Endothelial cell of umbilical vein (primary cell): ENCODE data around the gene ENKD1. TPM values are rescaled to one million over a fixed set of nuclear protein-coding genes. Genes with fewer than 3 reads are reported as not detected.

Experiments used
- BruUV-seq: library from RNA; stranded (reverse); fragments of 400-500 nt; replicated peaks from 2 replicates; lab custom pipeline; 2021; lab: Mats Ljungman, UMichigan
- CTCF ChIA-PET: fragments of 300-600, 350-600 bp; sonication (Branson Sonifier 250); formaldehyde crosslinking; loops from one replicate; lab custom pipeline; 2021; ENCODE audit warnings: antibody characterized with exemption, inconsistent platforms; lab: Charles Lee
- POLR2A ChIA-PET: fragments of 300-600, 350-600 bp; sonication (Branson Sonifier 250); formaldehyde crosslinking; loops from one replicate; lab custom pipeline; 2021; ENCODE audit warnings: antibody characterized with exemption, inconsistent platforms; lab: Charles Lee
- DNase-seq: peaks from one replicate; pipeline ENCODE4 v3.0.0-alpha.2; 2011; ENCODE audit warnings: low read depth, low spot score
- FAIRE-seq: peaks from 2 replicates; lab custom pipeline; 2011; peaks lifted over from hg19 to GRCh38; lab: Jason Lieb, UNC
- H2AFZ ChIP-seq: 2 replicates; pipeline ENCODE4 v1.6.0; 2012; ENCODE audit warnings: low read depth, low read length, control low read depth, inconsistent platforms
- H3K27ac ChIP-seq: 2 replicates; pipeline ENCODE4 v1.5.1; 2011; ENCODE audit warnings: low read depth, mild to moderate bottlenecking, control low read depth, low read length, moderate library complexity; ENCODE audit not compliant: insufficient read depth
- H3K27me3 ChIP-seq, 2 experiments: 2 replicates each; pipeline versions ENCODE4 v1.6.0 to v1.6.1; 2011; ENCODE audit warnings: low read length in 2 of 2, mixed read lengths in 1 of 2; ENCODE audit not compliant: control insufficient read depth in 2 of 2, insufficient read depth in 2 of 2
- H3K36me3 ChIP-seq, 2 experiments: 2 replicates in 1 of 2; 3 replicates in 1 of 2; pipeline ENCODE4 v1.5.1; 2011; ENCODE audit warnings: low read length in 2 of 2, mild to moderate bottlenecking in 1 of 2, moderate library complexity in 1 of 2; ENCODE audit not compliant: control insufficient read depth in 2 of 2, insufficient read depth in 2 of 2; ENCODE audit errors: extremely low read depth in 1 of 2
- H3K4me1 ChIP-seq: 3 replicates; pipeline ENCODE4 v1.5.1; 2011; ENCODE audit warnings: mild to moderate bottlenecking, low read length; ENCODE audit not compliant: control insufficient read depth, insufficient read depth; ENCODE audit errors: extremely low read depth
- H3K4me2 ChIP-seq: 2 replicates; pipeline ENCODE4 v1.6.1; 2011; ENCODE audit warnings: low read length, control low read depth, mixed read lengths; ENCODE audit not compliant: insufficient read depth
- H3K4me3 ChIP-seq, 3 experiments: fragments of 200-600 bp in 1 of 3; sonication (generic), shearing (Covaris generic) in 1 of 3; replicated peaks in 1 of 3; 2 replicates each; pipeline ENCODE4 v1.5.1; 2011 to 2016; ENCODE audit warnings: control low read depth in 3 of 3, low read length in 3 of 3, mild to moderate bottlenecking in 2 of 3, inconsistent platforms in 1 of 3, low read depth in 1 of 3, moderate library complexity in 1 of 3; ENCODE audit not compliant: insufficient read depth in 1 of 3
- H3K79me2 ChIP-seq: 2 replicates; pipeline ENCODE4 v1.6.0; 2012; ENCODE audit warnings: low read length, inconsistent platforms; ENCODE audit not compliant: control insufficient read depth, insufficient read depth
- H3K9ac ChIP-seq: replicated peaks from 2 replicates; pipeline ENCODE3; 2011; ENCODE audit warnings: low read length, control low read depth; ENCODE audit not compliant: insufficient read depth; ENCODE audit errors: extremely low read depth
- H3K9me1 ChIP-seq: replicated peaks from 3 replicates; pipeline ENCODE4 v1.6.0; 2011; ENCODE audit warnings: mild to moderate bottlenecking, low read length; ENCODE audit not compliant: control insufficient read depth, insufficient read depth; ENCODE audit errors: extremely low read depth
- H3K9me3 ChIP-seq: replicated peaks from 2 replicates; pipeline ENCODE4 v1.5.1; 2012; ENCODE audit warnings: low read length, inconsistent platforms; ENCODE audit not compliant: control insufficient read depth, insufficient read depth
- H4K20me1 ChIP-seq: replicated peaks from 2 replicates; pipeline ENCODE3; 2011; ENCODE audit warnings: mild to moderate bottlenecking, low read length; ENCODE audit not compliant: control insufficient read depth, insufficient read depth; ENCODE audit errors: extremely low read depth
- EZH2 ChIP-seq: IDR thresholded peaks from 2 replicates; pipeline ENCODE4 v1.6.1; 2012; ENCODE audit warnings: borderline replicate concordance, low read depth, mild to moderate bottlenecking, moderate library complexity, low read length, inconsistent platforms; ENCODE audit not compliant: severe bottlenecking
- FOS ChIP-seq: IDR thresholded peaks from 2 replicates; pipeline ENCODE4 v1.6.1; 2011; ENCODE audit warnings: mild to moderate bottlenecking, low read length, moderate library complexity, borderline replicate concordance; ENCODE audit not compliant: insufficient read depth
- GATA2 ChIP-seq: IDR thresholded peaks from 2 replicates; pipeline ENCODE4 v1.7.0; 2011; ENCODE audit warnings: low read depth, mild to moderate bottlenecking, moderate library complexity, mixed read lengths, low read length; ENCODE audit not compliant: insufficient read length, insufficient read depth
- JUN ChIP-seq: IDR thresholded peaks from 2 replicates; pipeline ENCODE4 v1.6.1; 2011; ENCODE audit warnings: borderline replicate concordance, low read depth; ENCODE audit not compliant: insufficient read length, insufficient read depth
- MYC ChIP-seq: IDR thresholded peaks from one replicate; pipeline ENCODE4 v1.6.1; 2011; ENCODE audit warnings: mild to moderate bottlenecking, low read depth, low read length
- POLR2A ChIP-seq: IDR thresholded peaks from 2 replicates; pipeline ENCODE4 v1.6.1; 2012; ENCODE audit warnings: low read depth, mild to moderate bottlenecking, control low read depth, low read length
- POLR2AphosphoS5 ChIP-seq: IDR thresholded peaks from 2 replicates; pipeline ENCODE4 v1.6.1; 2012; ENCODE audit warnings: low read depth, mild to moderate bottlenecking, control low read depth, low read length, moderate library complexity; ENCODE audit not compliant: insufficient read depth
- dilution Hi-C: fragments of 300-500 bp; cut with MboI; formaldehyde crosslinking; loops from one replicate; pipeline ENCODE4 v1.15.0; 2019; ENCODE audit warnings: low sequenced_read_pairs; ENCODE audit not compliant: extremely low pct_ligation_motif_present
- intact Hi-C: fragments of 100-400 bp; cut with micrococcal nuclease; formaldehyde crosslinking; loops from one replicate; pipeline ENCODE4 v1.10.0; 2022
- polyA plus RNA-seq, 4 experiments: library from polyadenylated mRNA; depleted of rRNA in 3 of 4; stranded (reverse) in 3 of 4; unstranded in 1 of 4; fragments of >200 nt; gene quantifications; 2 replicates each; pipeline versions ENCODE4 v1.2.1 to v1.2.3, GENCODE V29; 2011 to 2012; ENCODE audit warnings: missing spikeins in 1 of 4
- total RNA-seq: library from RNA; stranded (reverse); gene quantifications from 2 replicates; pipeline ENCODE4 v1.2.3, GENCODE V29; 2021
- TF ChIP-seq, protein P1 (sequence below): IDR thresholded peaks from 2 replicates; pipeline ENCODE4 v1.6.1; 2011; ENCODE audit not compliant: insufficient read depth, insufficient read length
- TF ChIP-seq, protein P2 (sequence below), 2 donors: IDR thresholded peaks; 1 replicate in 1 of 2; 2 replicates in 1 of 2; pipeline ENCODE4 v1.5.1; 2011; ENCODE audit warnings: low read length in 2 of 2, mild to moderate bottlenecking in 2 of 2, moderate library complexity in 2 of 2, control low read depth in 1 of 2, inconsistent platforms in 1 of 2, low read depth in 1 of 2; ENCODE audit not compliant: insufficient read depth in 1 of 2; ENCODE audit errors: extremely low read depth in 1 of 2

Gene ENKD1
- total and polyA plus RNA-seq, 2 donors (not counting 3 experiments of a cell fraction or from before 2014, with no cell fraction given): 16.7 to 17.3 TPM

DNA sequence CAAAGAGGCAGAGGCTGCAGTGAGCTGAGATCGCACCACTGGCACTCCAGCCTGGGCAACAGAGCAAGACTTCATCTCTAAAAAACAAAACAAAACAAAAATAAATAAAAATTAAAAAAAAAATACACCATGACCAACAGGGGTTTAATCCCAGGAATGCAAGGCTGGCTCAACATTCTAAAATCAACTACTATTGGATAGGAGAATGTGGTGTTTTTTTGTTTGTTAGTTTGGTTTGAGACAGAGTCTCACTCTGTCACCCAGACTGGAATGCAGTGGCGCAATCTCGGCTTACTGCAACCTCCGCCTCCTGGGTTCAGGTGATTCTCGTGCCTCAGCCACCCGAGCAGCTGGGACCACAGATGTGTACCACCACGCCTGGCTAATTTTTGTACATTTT lies 32.7 kb upstream of the ENKD1 start:
- intact Hi-C loops: no loop called here
- CTCF ChIA-PET: no interaction called here
- BruUV-seq: no TSS peak

More for the DNA sequence above, 32.7 kb upstream of the ENKD1 start:
- DNase-seq: no peak
- Histone ChIP-seq H3K36me3 (peaks cover 0 to 7% of the 10 kb centered on the region in 2 experiments), H3K9ac (no peak overlapping the region), H3K9me1 (no peaks in the 10 kb centered on the region), H3K4me3 (no peak overlapping the region), H3K9me3 (no peaks in the 10 kb centered on the region), H3K27ac (no peak overlapping the region), H3K27me3 (no peaks in the 10 kb centered on the region), H3K4me2 (no peak overlapping the region), H3K4me1 (no peaks in the 10 kb centered on the region), H4K20me1 (no peaks in the 10 kb centered on the region), H3K79me2 (peaks cover 60% of the 10 kb centered on the region), H2AFZ (no peak overlapping the region)
- TF ChIP-seq POLR2AphosphoS5 (no peak), GATA2 (no peak), FOS (no peak), MYC (no peak), POLR2A (no peak), EZH2 (no peak), JUN (no peak)
- TF ChIP-seq, protein P1, sequence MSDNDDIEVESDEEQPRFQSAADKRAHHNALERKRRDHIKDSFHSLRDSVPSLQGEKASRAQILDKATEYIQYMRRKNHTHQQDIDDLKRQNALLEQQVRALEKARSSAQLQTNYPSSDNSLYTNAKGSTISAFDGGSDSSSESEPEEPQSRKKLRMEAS: no peak
- TF ChIP-seq, protein P2, sequence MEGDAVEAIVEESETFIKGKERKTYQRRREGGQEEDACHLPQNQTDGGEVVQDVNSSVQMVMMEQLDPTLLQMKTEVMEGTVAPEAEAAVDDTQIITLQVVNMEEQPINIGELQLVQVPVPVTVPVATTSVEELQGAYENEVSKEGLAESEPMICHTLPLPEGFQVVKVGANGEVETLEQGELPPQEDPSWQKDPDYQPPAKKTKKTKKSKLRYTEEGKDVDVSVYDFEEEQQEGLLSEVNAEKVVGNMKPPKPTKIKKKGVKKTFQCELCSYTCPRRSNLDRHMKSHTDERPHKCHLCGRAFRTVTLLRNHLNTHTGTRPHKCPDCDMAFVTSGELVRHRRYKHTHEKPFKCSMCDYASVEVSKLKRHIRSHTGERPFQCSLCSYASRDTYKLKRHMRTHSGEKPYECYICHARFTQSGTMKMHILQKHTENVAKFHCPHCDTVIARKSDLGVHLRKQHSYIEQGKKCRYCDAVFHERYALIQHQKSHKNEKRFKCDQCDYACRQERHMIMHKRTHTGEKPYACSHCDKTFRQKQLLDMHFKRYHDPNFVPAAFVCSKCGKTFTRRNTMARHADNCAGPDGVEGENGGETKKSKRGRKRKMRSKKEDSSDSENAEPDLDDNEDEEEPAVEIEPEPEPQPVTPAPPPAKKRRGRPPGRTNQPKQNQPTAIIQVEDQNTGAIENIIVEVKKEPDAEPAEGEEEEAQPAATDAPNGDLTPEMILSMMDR (IDR thresholded peaks at IDR 0.05; ENCODE audit: extremely low read depth in 1 of 2, insufficient read depth in 1 of 2, low read depth in 1 of 2, low read length in 2 of 2): no peak
- no peak for FAIRE-seq
- dilution Hi-C loops: loop anchor here (25.0 kb wide), 1 partner anchor 213 kb away; no protein-coding TSS in a partner anchor
- POLR2A ChIA-PET: no interaction called here
